A673 (cell line): ENCODE data around the gene COL2A1. TPM values are rescaled to one million over a fixed set of nuclear protein-coding genes. Genes with fewer than 3 reads are reported as not detected.

ENCODE experiments used
- BruUV-seq: library from RNA; stranded (reverse); fragments of 400-500 nt; replicated peaks from 2 replicates; lab custom pipeline; 2021; lab: Mats Ljungman, UMichigan
- CTCF ChIA-PET: fragments of 300-600 bp; sonication (Branson Sonifier 250); formaldehyde crosslinking; loops from one replicate; lab custom pipeline; 2022; ENCODE audit warnings: antibody characterized with exemption; lab: Charles Lee
- POLR2A ChIA-PET: fragments of 300-600 bp; sonication (Branson Sonifier 250); formaldehyde crosslinking; loops from one replicate; lab custom pipeline; 2022; ENCODE audit warnings: antibody characterized with exemption; ENCODE audit not compliant: low non-redundant PET; lab: Charles Lee
- DNase-seq: peaks from one replicate; pipeline ENCODE4 v3.0.0-alpha.2; 2015; ENCODE audit warnings: low spot score
- H3K27ac ChIP-seq: fragments of 200-600 bp; sonication (generic); 2 replicates; pipeline ENCODE4 v1.5.1; 2016; ENCODE audit warnings: mixed run types, low read depth, mild to moderate bottlenecking, mixed read lengths, antibody characterized with exemption, low read length; ENCODE audit not compliant: poor library complexity, severe bottlenecking
- H3K27me3 ChIP-seq: fragments of 200-600 bp; sonication (generic); replicated peaks from 2 replicates; pipeline ENCODE4 v1.6.1; 2017; ENCODE audit warnings: mixed run types, low read depth, mild to moderate bottlenecking, mixed read lengths, antibody characterized with exemption, low read length; ENCODE audit not compliant: insufficient read depth, poor library complexity
- H3K36me3 ChIP-seq: fragments of 200-600 bp; sonication (generic); 2 replicates; pipeline ENCODE4 v1.6.1; 2016; ENCODE audit warnings: mixed run types, mild to moderate bottlenecking, mixed read lengths, antibody characterized with exemption, low read length; ENCODE audit not compliant: insufficient read depth, poor library complexity, severe bottlenecking
- H3K4me1 ChIP-seq: fragments of 200-600 bp; sonication (generic); 2 replicates; pipeline ENCODE4 v1.6.1; 2017; ENCODE audit warnings: mixed run types, mild to moderate bottlenecking, mixed read lengths, antibody characterized with exemption, low read length; ENCODE audit not compliant: insufficient read depth, poor library complexity, severe bottlenecking
- H3K4me3 ChIP-seq: fragments of 200-600 bp; sonication (generic); 2 replicates; pipeline ENCODE4 v1.5.1; 2016; ENCODE audit warnings: low read depth, mixed run types, mild to moderate bottlenecking, mixed read lengths, low read length; ENCODE audit not compliant: poor library complexity, severe bottlenecking
- H3K9me3 ChIP-seq: fragments of 200-600 bp; sonication (generic); 2 replicates; pipeline ENCODE4 v1.6.1; 2016; ENCODE audit warnings: mixed run types, low read depth, mild to moderate bottlenecking, mixed read lengths, antibody characterized with exemption, low read length; ENCODE audit not compliant: poor library complexity, severe bottlenecking
- CTCF ChIP-seq: fragments of 300-800, 200-600 bp; sonication (generic); conservative IDR thresholded peaks from 2 replicates; pipeline ENCODE4 v1.5.1; 2017; ENCODE audit warnings: low read depth, mild to moderate bottlenecking, antibody characterized with exemption, low read length, moderate library complexity, mixed read lengths
- EZH2 ChIP-seq: fragments of 200-600 bp; sonication (generic); IDR thresholded peaks from 2 replicates; pipeline ENCODE4 v1.6.1; 2017; ENCODE audit warnings: borderline replicate concordance, low read depth, mild to moderate bottlenecking, mixed read lengths, antibody characterized with exemption, low read length; ENCODE audit not compliant: poor library complexity, severe bottlenecking
- intact Hi-C: fragments of 100-400 bp; cut with micrococcal nuclease; formaldehyde crosslinking; loops from one replicate; pipeline ENCODE4 v1.10.0; 2022; ENCODE audit not compliant: unreplicated experiment
- total RNA-seq: library from RNA; stranded (reverse); gene quantifications from 2 replicates; pipeline ENCODE4 v1.2.3, GENCODE V29; 2021

The COL2A1 gene
- total RNA-seq, 1 experiment from 2014 or later: 1.3 TPM

GRCh38 chr12:48012070-48012469 is 7.8 kb upstream of the COL2A1 start:
- TF ChIP-seq CTCF (no peak), EZH2 (no peak)
- intact Hi-C loops: no loop called here
- BruUV-seq: no TSS peak
- POLR2A ChIA-PET: no interaction called here
- no peak for DNase-seq
- no peak overlapping the region for H3K27ac ChIP-seq
- H3K4me3 ChIP-seq: no peak overlapping the region
- peaks cover 59% of the 10 kb centered on the region for H3K27me3 ChIP-seq
- H3K36me3 ChIP-seq: no peaks in the 10 kb centered on the region
- H3K4me1 ChIP-seq: no peaks in the 10 kb centered on the region
- CTCF ChIA-PET: no interaction called here
- no peaks in the 10 kb centered on the region for H3K9me3 ChIP-seq

GRCh38 chr12:48010366-48010970 is 6.2 kb upstream of the COL2A1 start:
- H3K27ac ChIP-seq: no peak overlapping the region
- CTCF ChIA-PET: no interaction called here

GRCh38 chr12:48009471-48009870 is 5.2 kb upstream of the COL2A1 start:
- POLR2A ChIA-PET: no interaction called here
- Histone ChIP-seq H3K9me3 (no peaks in the 10 kb centered on the region), H3K4me1 (peaks cover 2% of the 10 kb centered on the region), H3K36me3 (no peaks in the 10 kb centered on the region), H3K4me3 (no peak overlapping the region), H3K27me3 (peaks cover 70% of the 10 kb centered on the region), H3K27ac (no peak overlapping the region)
- DNase-seq: no peak
- no TSS peak for BruUV-seq
- intact Hi-C loops: loop anchor here (10.0 kb wide), 1 partner anchor 175 kb away; the partner anchor contains the start of gene CCDC184
- TF ChIP-seq CTCF: no peak
- no peak for TF ChIP-seq EZH2
- CTCF ChIA-PET: no interaction called here

More at GRCh38 chr12:48010366-48010970, 6.2 kb upstream of the COL2A1 start:
- DNase-seq: no peak
- Histone ChIP-seq H3K4me1 (no peaks in the 10 kb centered on the region), H3K4me3 (no peak overlapping the region), H3K9me3 (no peaks in the 10 kb centered on the region), H3K27me3 (peaks cover 70% of the 10 kb centered on the region), H3K36me3 (no peaks in the 10 kb centered on the region)
- intact Hi-C loops: no loop called here
- TF ChIP-seq EZH2 (no peak), CTCF (no peak)
- no TSS peak for BruUV-seq
- POLR2A ChIA-PET: interaction anchor here (0.6 kb wide), 1 partner anchor 1709 kb away, joined by 10 read pairs; no protein-coding TSS in a partner anchor
